ENCODE measurements around the gene RGCC.
"Not testable (repeated sequence)": the region's sequence is repeated elsewhere in the genome, so short reads cannot be mapped to it uniquely, and the experiment has no call there.

RGCC gene, protein sequence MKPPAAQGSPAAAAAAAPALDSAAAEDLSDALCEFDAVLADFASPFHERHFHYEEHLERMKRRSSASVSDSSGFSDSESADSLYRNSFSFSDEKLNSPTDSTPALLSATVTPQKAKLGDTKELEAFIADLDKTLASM

DNA sequence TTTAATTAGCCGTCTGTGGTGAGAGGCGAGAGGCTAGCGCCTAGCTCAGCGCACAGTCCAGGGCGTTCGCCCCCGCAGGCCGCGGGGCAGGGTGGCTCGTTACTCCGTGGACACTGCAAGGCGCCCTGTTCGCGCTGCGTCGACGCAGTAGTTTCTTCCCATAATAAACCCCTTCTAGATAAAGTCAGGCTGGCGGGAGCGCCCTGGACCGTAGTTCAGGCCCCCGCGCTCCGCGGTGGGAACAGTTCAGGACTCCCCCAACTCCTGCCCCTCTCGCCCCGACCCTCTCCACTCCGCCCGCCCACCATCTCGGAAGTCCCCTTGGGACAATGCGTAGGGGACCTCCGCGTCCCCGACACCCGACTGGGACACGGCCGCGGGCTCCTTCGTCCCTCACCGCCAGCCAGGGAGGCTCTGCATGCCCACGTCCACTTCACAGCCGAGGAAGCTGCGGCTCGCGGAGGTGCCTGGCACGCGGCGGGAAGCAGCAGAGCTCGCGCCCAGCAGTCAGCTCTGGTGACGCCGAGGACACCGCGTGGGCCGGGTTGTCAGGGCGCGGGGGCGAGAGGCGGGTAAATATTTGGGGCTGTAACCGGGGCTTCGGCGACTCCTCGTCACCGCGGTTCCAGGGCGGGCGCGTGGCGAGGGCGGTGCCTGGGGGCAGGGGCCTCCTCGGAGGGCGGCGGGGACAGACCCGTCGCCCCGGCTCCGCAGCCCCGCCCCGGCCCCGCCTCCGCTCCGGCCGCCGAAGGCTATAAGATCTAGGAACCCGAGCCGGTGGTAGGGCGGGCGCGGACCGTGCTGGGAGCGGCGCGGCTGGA, at the start of gene RGCC:
TSS of gene RGCC (plus strand) at position 783 of the 821 bp plus-strand sequence. CDS start 158 bp downstream, outside the sequence.
- DNase-seq (ENCODE audit: low spot score): peak; percentile 85

DNA sequence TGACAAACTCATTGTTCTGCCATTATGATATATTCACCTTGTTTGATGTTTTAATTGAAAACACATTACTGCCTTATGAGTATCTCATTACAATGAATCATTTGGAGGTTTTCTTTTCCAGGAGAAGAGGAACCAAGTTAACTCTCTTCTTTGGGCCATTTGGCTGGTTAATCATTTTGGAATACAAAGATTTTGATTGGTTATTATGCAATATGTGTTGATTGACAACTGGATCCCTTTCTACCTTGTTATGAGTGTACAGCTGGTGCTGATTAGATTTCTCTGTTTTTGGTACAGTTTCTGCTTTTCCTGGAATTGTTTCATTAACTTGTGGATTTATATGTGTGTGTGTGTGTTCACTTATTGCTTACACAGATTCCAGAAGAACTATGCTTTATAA, 49.2 kb upstream of the RGCC start:
- DNase-seq (ENCODE audit: low spot score): no peak

DNA sequence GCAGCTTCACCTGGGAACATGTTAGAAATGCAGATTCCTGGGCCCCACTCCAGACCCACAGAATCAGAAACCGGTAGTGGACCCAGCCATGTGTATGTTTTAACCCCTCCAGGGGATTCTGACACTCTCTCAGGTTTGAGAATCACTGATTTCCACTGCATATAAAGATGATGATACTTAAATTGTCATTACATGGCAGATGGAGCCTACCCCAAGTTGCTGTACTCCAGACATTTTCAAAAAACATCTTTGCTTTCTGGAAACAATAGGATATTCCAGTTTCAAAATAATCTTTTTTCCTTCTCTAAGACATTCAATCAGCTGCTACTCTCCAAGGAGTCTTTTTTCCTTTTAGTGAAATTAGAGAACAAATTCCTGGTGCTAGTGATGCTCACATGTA, 48.6 kb upstream of the RGCC start:
- DNase-seq (ENCODE audit: low spot score): no peak

DNA sequence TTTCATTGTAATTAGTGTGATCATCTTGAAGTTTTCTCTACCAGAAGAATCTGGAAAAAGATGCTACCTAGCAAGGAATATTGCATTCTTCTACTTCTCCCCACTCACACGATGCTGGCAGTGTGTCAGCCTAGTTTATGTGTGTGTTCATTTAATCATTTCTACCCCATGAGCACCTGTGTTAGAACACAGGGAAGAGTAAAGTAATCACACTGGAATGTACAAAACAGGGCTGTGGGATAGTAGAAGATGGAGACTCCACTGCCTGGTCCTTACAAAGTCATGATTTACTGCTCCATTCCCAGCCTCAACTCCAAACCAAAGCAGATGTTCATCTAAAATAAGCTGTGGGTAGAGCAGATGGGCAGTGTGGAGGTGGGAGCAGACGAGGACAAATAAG, 47.7 kb upstream of the RGCC start:
- DNase-seq (ENCODE audit: low spot score): no peak

DNA sequence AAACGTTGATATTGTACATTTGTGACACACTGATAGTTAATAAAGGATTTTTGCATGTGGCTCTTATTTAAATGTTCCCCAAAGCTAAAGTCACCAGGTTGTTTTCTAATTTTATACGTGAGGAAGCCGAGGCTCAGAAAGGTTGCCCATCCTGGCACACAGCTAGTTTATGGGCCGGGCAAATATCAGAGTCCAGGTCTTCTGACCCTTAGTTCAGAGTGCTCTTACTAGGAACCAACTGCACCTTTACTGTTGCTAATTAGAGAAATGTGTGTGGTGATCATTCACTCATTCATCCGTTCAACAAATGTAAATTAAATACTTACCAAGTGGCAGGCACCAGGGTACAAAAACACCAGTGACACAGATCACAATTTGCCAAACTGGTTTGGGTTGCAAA, 46.3 kb upstream of the RGCC start:
- DNase-seq (ENCODE audit: low spot score): no peak

DNA sequence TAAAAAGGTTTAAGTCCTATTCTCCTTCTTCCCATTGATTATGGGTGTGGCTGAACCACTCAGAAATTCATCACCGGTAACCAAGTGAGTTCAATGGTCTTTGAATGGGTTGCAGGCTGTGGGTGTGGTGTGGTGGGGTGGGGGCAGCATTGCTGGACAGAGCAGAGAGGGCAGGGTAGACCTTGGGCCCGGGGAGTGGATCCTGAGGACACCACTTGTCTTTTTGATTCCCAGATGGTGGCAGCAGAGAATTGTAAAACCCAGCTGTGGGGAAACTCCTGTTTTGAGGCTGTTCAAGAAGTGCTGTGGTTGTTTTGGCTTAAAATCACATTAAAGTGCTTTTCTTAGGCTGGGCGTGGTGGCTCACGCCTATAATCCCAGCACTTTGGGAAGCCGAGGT, 45.8 kb upstream of the RGCC start:
- peak; percentile 60 for DNase-seq (ENCODE audit: low spot score)

DNA sequence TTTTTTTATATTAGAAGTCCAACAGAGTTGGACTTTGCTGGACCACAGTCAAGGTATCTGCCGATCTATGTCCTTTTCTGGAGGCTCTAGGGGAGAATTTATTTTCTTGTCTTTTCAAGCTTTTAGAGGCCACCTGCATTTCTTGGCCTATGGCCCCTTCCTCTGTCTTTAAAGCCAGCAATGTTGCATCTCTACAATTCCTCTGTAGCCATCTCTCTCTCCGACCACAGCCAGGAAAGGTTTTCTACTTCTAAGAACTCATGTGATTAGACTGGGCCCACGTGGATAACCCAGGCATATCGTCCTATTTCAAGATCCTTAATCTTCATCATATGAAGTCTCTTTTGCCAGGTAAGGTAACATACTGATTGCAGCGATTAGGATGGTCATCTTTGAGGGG, 43.5 kb upstream of the RGCC start:
- no peak for DNase-seq (ENCODE audit: low spot score)

DNA sequence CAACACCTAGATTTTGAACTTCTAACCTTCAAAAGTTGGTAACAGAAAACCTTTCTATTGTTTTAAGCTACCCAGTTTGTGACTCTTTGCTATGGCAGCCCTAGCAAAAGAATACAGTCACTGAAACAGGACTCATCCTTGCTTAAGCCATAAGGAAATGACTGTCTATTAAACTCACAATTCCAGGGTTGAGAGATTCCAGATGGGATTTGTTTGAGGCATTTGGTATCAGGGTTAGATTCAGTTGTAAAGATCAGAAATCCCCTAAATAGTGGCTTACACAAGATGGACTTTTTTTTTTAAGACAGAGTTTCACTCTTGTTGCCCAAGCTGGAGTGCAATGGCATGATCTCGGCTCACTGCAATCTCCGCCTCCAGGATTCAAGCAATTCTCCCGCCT, 41.1 kb upstream of the RGCC start:
- no peak for DNase-seq (ENCODE audit: low spot score)

DNA sequence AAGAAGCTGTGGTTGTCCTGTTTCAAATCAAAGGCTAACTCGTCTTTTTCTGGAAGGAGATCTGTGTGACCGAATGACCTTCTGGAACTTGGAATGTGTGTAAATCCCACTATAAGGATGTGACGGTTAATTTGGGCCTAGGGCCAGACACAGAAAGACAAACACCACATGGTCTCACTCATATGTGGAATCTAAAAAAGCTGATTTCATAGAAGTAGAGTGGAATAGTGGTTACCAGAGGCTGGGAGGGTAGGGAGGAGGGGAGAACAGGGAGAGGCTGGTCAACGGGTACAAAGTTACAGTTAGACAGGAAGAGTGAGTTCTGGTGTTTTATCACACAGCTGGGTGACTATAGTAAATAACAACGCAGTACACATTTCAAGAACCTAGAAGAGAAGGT, 39.3 kb upstream of the RGCC start:
- DNase-seq (ENCODE audit: low spot score): no peak

DNA sequence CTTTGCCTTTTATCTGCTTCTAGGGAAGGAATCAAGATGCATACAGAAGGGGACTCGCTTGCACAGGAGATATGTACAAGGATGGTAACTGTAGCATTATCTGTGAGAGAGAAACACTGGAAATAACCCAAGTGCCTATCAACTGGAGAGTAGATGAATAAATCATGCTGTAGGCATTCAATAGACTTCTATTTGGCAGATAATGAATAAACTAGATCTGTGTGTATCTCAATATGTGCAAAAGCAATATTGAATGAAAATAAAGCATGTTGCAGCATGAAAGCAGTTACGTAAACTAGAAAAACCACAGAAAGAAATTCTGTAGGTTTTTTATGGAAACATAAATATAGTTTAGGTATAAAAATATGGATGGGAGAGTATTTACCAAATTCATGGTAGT, 38.6 kb upstream of the RGCC start:
- DNase-seq (ENCODE audit: low spot score): no peak

DNA sequence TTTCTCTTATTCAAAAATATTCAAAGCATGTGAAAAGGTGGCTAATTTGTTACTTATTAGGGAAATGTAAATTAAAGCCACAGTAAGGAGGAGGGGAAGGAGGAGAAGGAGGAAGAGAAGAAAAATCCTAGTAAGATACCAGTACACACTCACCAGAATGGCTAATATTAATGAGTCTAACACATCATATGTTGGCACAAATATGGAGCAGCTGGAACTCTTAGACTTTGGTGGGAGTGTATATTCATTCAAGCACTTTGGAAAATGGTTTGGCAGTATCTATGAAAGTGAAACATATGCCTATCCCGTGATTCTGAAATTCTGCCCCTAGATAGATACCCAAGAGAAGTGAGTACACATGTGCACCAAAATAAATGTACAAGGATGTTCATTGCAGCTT, 38.1 kb upstream of the RGCC start:
- peak; percentile 17 for DNase-seq (ENCODE audit: low spot score)

DNA sequence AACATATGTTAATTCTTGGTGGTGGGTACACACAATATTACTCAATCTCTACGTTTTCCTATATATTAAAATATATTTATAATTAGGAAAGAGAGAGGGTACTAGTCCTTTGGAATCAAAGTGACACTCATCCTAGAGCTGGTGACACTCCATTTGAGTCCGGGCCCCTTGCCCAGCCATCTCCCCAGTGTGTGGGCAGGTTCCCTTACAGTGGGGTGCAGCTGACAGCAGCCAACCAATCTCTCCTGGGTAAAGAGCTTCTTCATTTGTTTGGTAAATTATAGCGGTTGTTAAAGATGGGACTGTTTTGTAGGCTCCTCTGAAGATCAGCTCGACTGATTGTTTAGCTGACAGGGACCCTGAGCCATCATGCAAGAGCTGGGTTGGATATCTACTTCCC, 37.2 kb upstream of the RGCC start:
- no peak for DNase-seq (ENCODE audit: low spot score)

DNA sequence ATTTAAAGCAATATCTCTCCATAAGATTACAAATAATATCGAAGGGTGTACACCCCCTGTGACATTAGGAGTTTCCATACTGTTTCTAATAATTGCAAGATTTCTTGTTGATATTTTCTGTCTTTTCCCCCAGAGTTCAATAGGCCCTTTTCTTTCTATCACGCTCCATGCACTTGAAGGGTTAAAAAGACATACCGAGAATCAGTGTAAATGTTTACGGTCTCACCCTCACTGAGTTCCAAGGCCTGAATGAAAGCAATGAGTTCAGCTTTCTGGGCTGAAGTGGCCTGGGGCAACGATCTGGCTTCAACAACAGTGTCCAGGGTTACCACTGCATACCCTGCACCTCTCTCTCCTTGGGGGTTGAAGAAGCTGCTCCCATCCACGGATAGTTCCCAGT, 36.0 kb upstream of the RGCC start:
- DNase-seq (ENCODE audit: low spot score): not testable (repeated sequence)

DNA sequence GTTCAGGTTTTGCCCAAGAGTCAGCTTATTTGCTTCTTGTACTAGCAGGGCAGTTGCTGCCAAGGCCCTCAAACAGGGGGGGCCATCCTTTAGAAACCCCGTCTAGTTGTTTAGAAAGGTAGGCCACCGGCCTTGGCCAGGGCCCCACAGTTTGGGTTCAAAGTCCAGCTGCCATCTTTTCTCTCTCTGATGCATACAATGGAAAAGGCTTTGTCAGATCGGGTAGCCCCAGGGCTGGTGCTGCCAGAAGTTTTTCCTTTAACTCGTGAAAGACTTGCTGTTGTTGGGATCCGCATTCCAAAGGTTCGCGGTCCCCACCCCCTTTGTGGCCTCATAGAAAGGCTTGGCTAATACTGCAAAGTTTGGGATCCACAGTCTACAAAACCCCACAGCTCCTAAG, 35.4 kb upstream of the RGCC start:
- not testable (repeated sequence) for DNase-seq (ENCODE audit: low spot score)

DNA sequence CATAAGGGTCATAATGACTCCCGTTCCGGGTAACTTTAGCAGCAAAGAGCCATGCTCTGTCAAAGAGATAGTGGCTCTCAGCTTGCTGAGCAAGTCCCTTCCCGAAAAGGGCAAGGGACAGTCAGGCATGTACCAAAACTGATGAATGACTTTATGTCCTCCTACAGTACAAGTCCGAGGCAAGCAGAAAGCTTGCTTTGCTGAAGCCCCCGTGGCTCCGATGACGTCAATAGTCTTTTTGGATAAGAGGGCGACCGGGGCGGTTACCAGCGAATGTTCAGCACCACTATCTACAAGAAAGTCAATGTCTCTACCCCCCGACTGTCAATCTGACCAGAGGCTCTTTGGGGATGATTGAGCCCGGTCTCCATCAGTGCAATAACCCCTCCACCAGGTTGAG, 34.1 kb upstream of the RGCC start:
- not testable (repeated sequence) for DNase-seq (ENCODE audit: low spot score)

DNA sequence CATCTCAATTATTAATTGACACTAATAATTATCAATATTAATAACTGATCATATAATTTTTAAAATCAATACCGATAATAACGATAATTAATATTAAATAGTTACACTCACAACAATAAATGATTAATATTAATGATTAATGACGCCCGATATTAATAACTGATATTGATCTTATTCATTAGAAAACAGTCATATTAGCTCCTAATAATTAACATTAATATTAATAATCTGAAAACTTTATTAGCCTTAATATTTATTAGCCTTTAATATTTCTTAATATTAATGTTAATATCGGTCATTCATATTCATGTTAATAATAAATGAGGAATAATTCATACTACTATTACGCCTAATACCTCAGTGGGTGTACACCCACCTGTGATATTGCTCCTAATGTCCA, 32.7 kb upstream of the RGCC start:
- not testable (repeated sequence) for DNase-seq (ENCODE audit: low spot score)

DNA sequence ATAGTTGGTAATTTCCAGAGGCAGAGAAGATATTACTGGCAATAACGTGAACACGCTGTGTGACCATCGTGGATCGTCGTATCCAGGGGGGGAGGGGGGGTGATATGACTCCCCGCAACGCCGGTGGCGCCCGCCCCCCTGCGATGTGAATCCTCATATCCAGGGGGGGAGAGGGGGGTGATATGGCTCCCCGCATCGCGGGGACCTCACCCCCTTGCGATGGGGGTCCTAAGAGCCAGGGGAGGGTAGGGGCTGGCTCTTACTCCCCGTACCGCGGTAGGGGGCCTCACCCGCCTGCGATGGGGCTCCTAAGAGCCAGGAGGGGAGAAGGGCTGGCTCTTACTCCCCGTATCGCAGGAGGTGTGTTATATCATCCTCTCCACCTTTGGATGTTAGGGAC, 31.3 kb upstream of the RGCC start:
- DNase-seq (ENCODE audit: low spot score): no peak

DNA sequence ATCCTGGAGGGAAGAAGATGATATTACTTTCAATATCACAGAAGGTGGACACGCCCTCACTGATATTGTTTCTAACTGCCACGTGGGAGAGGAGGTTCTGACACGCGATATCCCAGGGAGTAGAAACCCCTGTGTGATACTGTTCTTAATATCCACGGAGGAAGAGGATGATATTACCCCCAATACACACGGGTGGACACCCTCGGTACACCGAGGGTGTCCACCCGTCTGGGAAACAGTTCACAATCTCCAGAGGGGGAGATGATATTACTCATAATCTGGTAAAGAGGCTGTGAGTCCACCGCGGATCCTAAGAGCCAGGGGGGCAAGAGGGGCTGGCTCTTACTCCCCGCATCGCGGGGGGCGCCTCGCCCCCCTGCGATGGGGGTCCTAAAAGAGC, 29.7 kb upstream of the RGCC start:
- no peak for DNase-seq (ENCODE audit: low spot score)

DNA sequence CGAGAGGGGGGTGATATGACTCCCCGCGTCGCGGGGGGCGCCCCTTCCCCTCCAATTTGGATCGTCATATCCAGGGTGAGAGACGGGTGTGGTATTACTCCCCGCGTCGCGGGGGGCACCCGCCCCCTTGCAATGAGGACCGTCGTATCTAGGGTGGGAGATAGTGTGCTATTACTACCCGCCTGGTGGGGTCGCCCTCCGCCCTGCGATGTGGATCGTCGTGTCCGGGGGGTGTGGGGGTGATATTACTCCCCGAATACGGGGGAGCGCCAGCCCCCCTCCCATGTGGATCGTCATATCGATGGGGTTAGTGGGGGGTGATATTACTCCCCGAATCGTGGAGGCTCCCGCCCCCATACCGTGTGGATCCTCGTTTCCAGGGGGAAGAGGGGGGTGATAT, 29.2 kb upstream of the RGCC start:
- peak; percentile 44 for DNase-seq (ENCODE audit: low spot score)

DNA sequence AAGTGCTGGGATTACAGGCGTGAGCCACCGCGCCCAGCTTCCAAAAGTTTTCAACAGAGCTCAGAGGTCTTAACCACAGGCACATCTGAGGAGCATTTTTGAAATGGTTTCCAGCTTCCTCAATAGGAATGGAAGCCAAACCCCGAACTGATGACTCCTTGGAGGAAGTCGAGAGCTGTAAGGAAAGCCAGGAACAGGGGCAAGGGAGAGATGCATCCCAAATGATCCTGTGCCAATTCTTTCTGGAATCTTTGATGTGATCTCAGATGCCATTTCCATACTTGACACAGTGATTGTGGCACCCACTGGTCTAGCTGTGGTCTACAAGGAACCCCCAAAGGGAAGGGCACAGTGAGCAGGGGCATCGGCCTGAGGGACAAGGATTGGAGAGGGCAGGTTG, 23.3 kb upstream of the RGCC start:
- DNase-seq (ENCODE audit: low spot score): not testable (repeated sequence)

DNA sequence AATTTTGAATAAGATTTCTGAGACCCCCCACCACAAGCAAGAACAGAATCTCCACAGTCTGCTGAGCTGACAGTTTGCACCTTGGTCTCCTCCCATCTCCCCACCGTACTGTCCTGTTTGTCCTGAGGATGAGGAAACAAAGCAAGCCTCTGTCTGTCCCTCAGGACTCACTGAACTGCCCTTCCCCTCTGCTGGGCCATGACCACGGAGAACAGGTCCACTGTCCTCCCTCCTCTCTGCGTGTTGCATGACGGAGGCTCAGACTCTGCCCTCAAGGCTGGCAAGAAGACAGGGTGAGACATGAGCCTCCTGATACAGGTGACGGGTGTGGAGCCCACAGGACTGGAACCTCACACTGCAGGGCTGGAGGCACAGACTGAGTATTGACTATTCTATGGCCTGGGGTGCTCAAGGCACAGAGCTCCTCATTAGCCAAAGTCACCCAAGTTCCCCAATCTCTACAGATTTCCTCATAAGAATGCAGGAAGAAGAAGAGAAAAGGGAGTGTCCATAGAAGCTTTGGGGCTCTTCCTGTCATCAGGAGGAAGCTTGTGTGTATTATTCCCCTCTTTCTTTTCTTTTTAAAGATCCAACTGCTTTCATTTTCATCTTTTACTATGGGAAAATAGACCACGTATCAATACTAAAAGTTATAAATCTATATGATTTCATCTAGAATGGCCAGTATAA, 22.4 kb upstream of the RGCC start:
- DNase-seq (ENCODE audit: low spot score): no peak

DNA sequence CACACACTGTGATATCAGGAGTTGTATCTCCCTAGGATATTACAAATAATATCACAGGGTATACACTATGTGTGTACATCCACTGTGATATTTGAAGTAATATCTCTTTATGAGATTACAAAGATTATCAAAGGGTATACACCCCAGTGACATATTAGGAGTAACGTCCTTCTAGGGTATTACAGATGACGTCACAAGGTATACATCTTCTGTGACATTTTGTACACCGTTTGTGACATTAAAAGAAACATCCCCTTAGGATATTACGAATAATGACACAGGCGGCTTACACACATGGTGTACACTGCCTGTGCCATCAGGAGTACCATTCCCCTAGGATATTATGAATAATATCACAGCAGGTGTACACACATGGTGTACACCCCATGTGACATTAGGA, 13.4 kb upstream of the RGCC start:
- no peak for DNase-seq (ENCODE audit: low spot score)

DNA sequence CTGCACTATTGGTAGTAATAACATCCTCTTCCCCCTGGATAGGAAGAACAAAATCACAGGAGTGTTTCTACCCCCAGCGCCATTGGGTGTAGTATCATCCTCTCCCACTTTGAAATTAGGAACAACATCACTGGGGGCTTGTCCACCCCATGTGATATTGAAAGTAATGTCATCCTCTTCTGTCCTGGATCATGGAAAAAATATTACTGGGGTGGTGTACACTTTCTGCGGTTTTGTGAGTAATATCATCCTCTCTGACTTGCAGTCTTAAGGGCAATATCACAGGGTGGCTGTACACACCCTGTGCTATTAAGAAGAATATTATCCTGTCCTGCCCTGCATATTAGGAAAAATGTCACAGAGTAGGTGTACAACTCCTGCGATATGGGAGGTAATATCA, 4.9 kb upstream of the RGCC start:
- no peak for DNase-seq (ENCODE audit: low spot score)

Data from Ammon's horn (tissue), 1 donor.